ENCODE measurements around the gene SEZ6. TPM values are rescaled to one million over a fixed set of nuclear protein-coding genes. Genes with fewer than 3 reads are reported as not detected.
A peak's percentile ranks its signal among the peaks of the same experiment; 100 is the strongest.

Gene SEZ6
- total and polyA plus RNA-seq, 10 donors, result 0.88 TPM; not detected in 9

- 61 to 82% (median 72%) methylated on average over 5 of the region's 5 CpGs for WGBS, 5 donors
- intact Hi-C loops (cut with DNase I; ENCODE audit: low total_unique reads), result no loop called here
Measured at GRCh38 chr17:29036584-29036983, 30.8 kb upstream of the SEZ6 start.

GRCh38 chr17:29034510-29034909 is 28.7 kb upstream of the SEZ6 start:
- H3K27ac ChIP-seq, result no peak overlapping the region
- DNase-seq, result no peak
- H3K9me3 ChIP-seq, result peaks cover 0 to 23% (median 15%) of the 10 kb centered on the region in 8 donors
- TF ChIP-seq POLR2AphosphoS5 (IDR thresholded peaks at IDR 0.05) (no peak), POLR2A (IDR thresholded peaks at IDR 0.05) (no peak), CTCF (IDR thresholded peaks at IDR 0.05 in 8 of 11, conservative IDR thresholded peaks at IDR 0.05 in 3 of 11) (no peak)
- no peaks in the 10 kb centered on the region for H3K36me3 ChIP-seq
- 66 to 82% (median 76%) methylated on average over 1 of the region's 1 CpG for WGBS, 5 donors
- intact Hi-C loops (cut with DNase I; ENCODE audit: low total_unique reads), result no loop called here
- H3K4me3 ChIP-seq, result no peak overlapping the region
- no peaks in the 10 kb centered on the region for H3K4me1 ChIP-seq
- H3K27me3 ChIP-seq (replicated peaks in 1 of 7), result peaks cover 0 to 70% (median 10%) of the 10 kb centered on the region in 7 donors

More at GRCh38 chr17:29036584-29036983, 30.8 kb upstream of the SEZ6 start:
- Histone ChIP-seq H3K4me1 (peaks cover 0 to 2% (median under 1%) of the 10 kb centered on the region in 6 donors), H3K36me3 (no peaks in the 10 kb centered on the region), H3K27me3 (replicated peaks in 1 of 7) (peaks cover 0 to 53% (median 10%) of the 10 kb centered on the region in 7 donors), H3K27ac (no peak overlapping the region), H3K4me3 (no peak overlapping the region), H3K9me3 (peaks cover 0 to 23% (median 15%) of the 10 kb centered on the region in 8 donors)
- TF ChIP-seq CTCF (IDR thresholded peaks at IDR 0.05 in 8 of 11, conservative IDR thresholded peaks at IDR 0.05 in 3 of 11), result no peak
- TF ChIP-seq POLR2A (IDR thresholded peaks at IDR 0.05), result no peak
- no peak for TF ChIP-seq POLR2AphosphoS5 (IDR thresholded peaks at IDR 0.05)
- DNase-seq, result peak; percentile 11

- intact Hi-C loops (cut with DNase I; ENCODE audit: low total_unique reads), result no loop called here
- Histone ChIP-seq H3K4me3 (no peak overlapping the region), H3K36me3 (no peaks in the 10 kb centered on the region), H3K9me3 (peaks cover 0 to 23% (median 15%) of the 10 kb centered on the region in 8 donors), H3K4me1 (no peaks in the 10 kb centered on the region), H3K27me3 (replicated peaks in 1 of 7) (peaks cover 0 to 81% (median 10%) of the 10 kb centered on the region in 7 donors), H3K27ac (no peak overlapping the region)
- TF ChIP-seq POLR2AphosphoS5 (IDR thresholded peaks at IDR 0.05), result no peak
- no peak for TF ChIP-seq CTCF (IDR thresholded peaks at IDR 0.05 in 8 of 11, conservative IDR thresholded peaks at IDR 0.05 in 3 of 11)
- no peak for TF ChIP-seq POLR2A (IDR thresholded peaks at IDR 0.05)
- WGBS, 5 donors, result 27 to 49% (median 39%) methylated on average over 6 of the region's 6 CpGs
- no peak for DNase-seq
Measured at GRCh38 chr17:29032857-29033197, 27.0 kb upstream of the SEZ6 start.

- TF ChIP-seq CTCF (IDR thresholded peaks at IDR 0.05 in 8 of 11, conservative IDR thresholded peaks at IDR 0.05 in 3 of 11) (no peak), POLR2A (IDR thresholded peaks at IDR 0.05) (no peak), POLR2AphosphoS5 (IDR thresholded peaks at IDR 0.05) (no peak)
- no peak overlapping the region for H3K4me3 ChIP-seq
- intact Hi-C loops (cut with DNase I; ENCODE audit: low total_unique reads), result no loop called here
- no peaks in the 10 kb centered on the region for H3K4me1 ChIP-seq
- H3K27ac ChIP-seq, result no peak overlapping the region
- H3K9me3 ChIP-seq, result peaks cover 0 to 23% (median 15%) of the 10 kb centered on the region in 8 donors
- 37 to 50% (median 43%) methylated on average over 11 of the region's 11 CpGs for WGBS, 5 donors
- H3K27me3 ChIP-seq (replicated peaks in 1 of 7), result peaks cover 0 to 81% (median 10%) of the 10 kb centered on the region in 7 donors
- DNase-seq, result no peak
- H3K36me3 ChIP-seq, result no peaks in the 10 kb centered on the region
Measured at GRCh38 chr17:29032013-29032856, 26.4 kb upstream of the SEZ6 start.

Data from spleen (tissue), 11 donors.